GM12878 (cell line): Measurements from ENCODE around the gene CERKL. TPM values are rescaled to one million over a fixed set of nuclear protein-coding genes. Genes with fewer than 3 reads are reported as not detected.

Source experiments
- ATAC-seq: fragments of 200-7000 bp; cut with Tn5 transposase; 3 replicates; pipeline ENCODE4 v1.9.1; 2020; ENCODE audit warnings: mild to moderate bottlenecking, moderate library complexity
- BruUV-seq: library from RNA; stranded (reverse); fragments of 400-500 nt; replicated peaks from 2 replicates; lab custom pipeline; 2021; lab: Mats Ljungman, UMichigan
- CTCF ChIA-PET: fragments of 300-600 bp; sonication (Branson Sonifier 250); formaldehyde crosslinking; extraction: SDS; loops from one replicate; lab custom pipeline; 2021; ENCODE audit warnings: inconsistent platforms; lab: Yijun Ruan, JAX
- POLR2A ChIA-PET: fragments of 350-600 bp; formaldehyde crosslinking; extraction: SDS; loops from one replicate; lab custom pipeline; 2021; ENCODE audit warnings: inconsistent platforms; lab: Charles Lee
- RAD21 ChIA-PET: fragments of 300-600 bp; sonication (Branson Sonifier 250); formaldehyde crosslinking; loops from one replicate; lab custom pipeline; 2023; ENCODE audit warnings: antibody characterized with exemption; ENCODE audit not compliant: unreplicated experiment; lab: Charles Lee
- SMC1A ChIA-PET: fragments of 300-600 bp; sonication (Branson Sonifier 250); formaldehyde crosslinking; loops from one replicate; lab custom pipeline; 2023; ENCODE audit not compliant: unreplicated experiment, uncharacterized antibody; lab: Charles Lee
- DNase-seq: peaks from one replicate; pipeline ENCODE4 v3.0.0-alpha.2; 2011; ENCODE audit warnings: low read depth, low spot score
- FAIRE-seq: peaks from 3 replicates; lab custom pipeline; 2011; peaks lifted over from hg19 to GRCh38; lab: Jason Lieb, UNC
- H2AFZ ChIP-seq: 2 replicates; pipeline ENCODE4 v1.6.0; 2011; ENCODE audit warnings: low read depth, low read length, control low read depth; ENCODE audit not compliant: control insufficient read depth
- H3K27ac ChIP-seq: 2 replicates; pipeline ENCODE4 v1.5.1; 2011; ENCODE audit warnings: control low read depth; ENCODE audit not compliant: control insufficient read depth, insufficient read depth
- H3K27me3 ChIP-seq, 2 experiments: replicated peaks in 1 of 2; 2 replicates each; pipeline versions ENCODE4 v1.6.0 to v1.6.1; 2011; ENCODE audit warnings: low read length in 1 of 2; ENCODE audit not compliant: control insufficient read depth in 2 of 2, insufficient read depth in 2 of 2
- H3K36me3 ChIP-seq, 2 experiments: 2 replicates each; pipeline ENCODE4 v1.5.1; 2011; ENCODE audit warnings: low read length in 1 of 2; ENCODE audit not compliant: control insufficient read depth in 2 of 2, insufficient read depth in 2 of 2
- H3K4me1 ChIP-seq: 2 replicates; pipeline ENCODE4 v1.6.1; 2011; ENCODE audit warnings: mild to moderate bottlenecking, low read length, moderate library complexity, mixed read lengths; ENCODE audit not compliant: control insufficient read depth, insufficient read depth
- H3K4me2 ChIP-seq: 2 replicates; pipeline ENCODE4 v1.6.0; 2011; ENCODE audit warnings: control low read depth; ENCODE audit not compliant: control insufficient read depth, insufficient read depth
- H3K4me3 ChIP-seq: fragments of 200-600 bp; sonication (generic); 2 replicates; pipeline ENCODE4 v1.5.1; 2016
- H3K79me2 ChIP-seq: 2 replicates; pipeline ENCODE4 v1.6.0; 2011; ENCODE audit warnings: low read length; ENCODE audit not compliant: control insufficient read depth, insufficient read depth
- H3K9ac ChIP-seq: 2 replicates; pipeline ENCODE4 v1.8.0; 2011; ENCODE audit warnings: low read length, control low read depth, mixed read lengths; ENCODE audit not compliant: control insufficient read depth, insufficient read depth
- H3K9me3 ChIP-seq: replicated peaks from 3 replicates; pipeline ENCODE4 v1.5.1; 2011; ENCODE audit warnings: mild to moderate bottlenecking, low read length; ENCODE audit not compliant: control insufficient read depth, insufficient read depth
- H4K20me1 ChIP-seq: 2 replicates; pipeline ENCODE4 v1.6.0; 2011; ENCODE audit not compliant: control insufficient read depth, insufficient read depth
- ATF7 ChIP-seq: fragments of 450-650 bp; IDR thresholded peaks from 2 replicates; pipeline ENCODE4 v1.6.1; 2016; ENCODE audit warnings: low read depth, mild to moderate bottlenecking
- CHD4 ChIP-seq: fragments of 200-600 bp; sonication (generic); IDR thresholded peaks from 2 replicates; pipeline ENCODE4 v1.6.1; 2016; ENCODE audit warnings: mild to moderate bottlenecking
- ESRRA ChIP-seq: IDR thresholded peaks from 2 replicates; pipeline ENCODE4 v1.6.1; 2012; ENCODE audit warnings: mild to moderate bottlenecking, low read length, improper control_type of control experiment
- KAT2A ChIP-seq: conservative IDR thresholded peaks from 2 replicates; pipeline ENCODE4 v1.6.1; 2011; ENCODE audit warnings: low read depth, low read length; ENCODE audit not compliant: control insufficient read depth
- NBN ChIP-seq: fragments of 450-650 bp; IDR thresholded peaks from 2 replicates; pipeline ENCODE4 v1.6.1; 2016
- NFYA ChIP-seq: IDR thresholded peaks from 2 replicates; pipeline ENCODE4 v1.6.1; 2011; ENCODE audit warnings: low read depth, mild to moderate bottlenecking, low read length, improper control_type of control experiment, borderline replicate concordance
- NR2C2 ChIP-seq: IDR thresholded peaks from 2 replicates; pipeline ENCODE4 v1.6.1; 2011; ENCODE audit warnings: borderline replicate concordance, low read depth; ENCODE audit not compliant: control insufficient read depth, insufficient read length
- PAX5 ChIP-seq: IDR thresholded peaks from 2 replicates; pipeline ENCODE4 v1.6.1; 2011; ENCODE audit warnings: low read depth, low read length, borderline replicate concordance
- POU2F2 ChIP-seq: IDR thresholded peaks from 3 replicates; pipeline ENCODE4 v1.6.1; 2011; ENCODE audit warnings: low read depth, mild to moderate bottlenecking, low read length, borderline replicate concordance
- SPI1 ChIP-seq: IDR thresholded peaks from 2 replicates; pipeline ENCODE4 v1.6.1; 2011; ENCODE audit warnings: low read depth, mild to moderate bottlenecking, low read length, moderate library complexity, borderline replicate concordance; ENCODE audit not compliant: insufficient read depth
- SRF ChIP-seq, 2 experiments: IDR thresholded peaks; 2 replicates each; pipeline ENCODE4 v1.6.1; 2011; ENCODE audit warnings: low read depth in 2 of 2, low read length in 2 of 2, mild to moderate bottlenecking in 1 of 2, moderate library complexity in 1 of 2
- STAT1 ChIP-seq: fragments of 450-650 bp; conservative IDR thresholded peaks from 2 replicates; pipeline ENCODE4 v1.6.1; 2014; ENCODE audit warnings: antibody characterized with exemption, mild to moderate bottlenecking
- SUPT20H ChIP-seq: IDR thresholded peaks from 2 replicates; pipeline ENCODE4 v1.6.1; 2011; ENCODE audit warnings: low read depth, mild to moderate bottlenecking, low read length, moderate library complexity, borderline replicate concordance; ENCODE audit not compliant: control insufficient read depth
- ZNF207 ChIP-seq: fragments of 450-650 bp; IDR thresholded peaks from 2 replicates; pipeline ENCODE4 v1.6.1; 2014; ENCODE audit warnings: antibody characterized with exemption, mild to moderate bottlenecking, borderline replicate concordance
- WGBS: methylation state at CpG from one replicate; pipeline ENCODE4 v1.1.6; 2016; ENCODE audit warnings: low lambda C conversion rate; ENCODE audit not compliant: insufficient replicate concordance, insufficient coverage; ENCODE audit errors: missing lambda C conversion rate; 5-methylcytosine and 5-hydroxymethylcytosine counted together
- in situ Hi-C: fragments of 300-500 bp; cut with MboI; formaldehyde crosslinking; loops from 9 replicates; pipeline ENCODE4 v1.14.3; 2018; ENCODE audit warnings: mixed read lengths
- intact Hi-C: fragments of 100-400 bp; cut with micrococcal nuclease; formaldehyde crosslinking; loops from one replicate; pipeline ENCODE4 v1.14.2; 2022; ENCODE audit not compliant: unreplicated experiment
- polyA plus RNA-seq, 11 experiments: library from polyadenylated mRNA; depleted of rRNA in 4 of 11; unstranded in 6 of 11; stranded (reverse) in 5 of 11; fragments of >200 nt; fragmentation: Nextera tagmentation in 4 of 11; fragmentation: Illumina TruSeq in 1 of 11; extraction: Ambion mirVana in 4 of 11; extraction: Trizol in 1 of 11; gene quantifications; 1 replicate in 1 of 11; 2 replicates in 10 of 11; pipeline versions ENCODE4 v1.2.1 to v1.2.3, GENCODE V29; 2011 to 2016; ENCODE audit warnings: inconsistent platforms in 2 of 11, missing spikeins in 2 of 11, low read depth in 1 of 11
- total RNA-seq, 4 experiments: library from RNA; depleted of rRNA in 3 of 4; stranded (reverse); fragments of >200 nt in 3 of 4; fragmentation: Illumina TruSeq in 1 of 4; extraction: Trizol in 1 of 4; gene quantifications; 2 replicates each; pipeline versions ENCODE4 v1.2.1 to v1.2.3, GENCODE V29; 2013 to 2021
- TF ChIP-seq, protein P1 (sequence below): IDR thresholded peaks from 2 replicates; pipeline ENCODE4 v1.6.1; 2011; ENCODE audit warnings: borderline replicate concordance, low read depth, mild to moderate bottlenecking, moderate library complexity, mixed read lengths, low read length; ENCODE audit not compliant: insufficient read depth; ENCODE audit errors: extremely low read length
- TF ChIP-seq, protein P2 (sequence below): fragments of 450-650 bp; IDR thresholded peaks from 2 replicates; pipeline ENCODE4 v1.6.1; 2016; ENCODE audit warnings: mild to moderate bottlenecking
- TF ChIP-seq, protein P3 (sequence below): IDR thresholded peaks from 2 replicates; pipeline ENCODE4 v1.6.1; 2011; ENCODE audit warnings: borderline replicate concordance, low read depth, mild to moderate bottlenecking, moderate library complexity, low read length; ENCODE audit not compliant: insufficient read depth, poor library complexity, severe bottlenecking

The CERKL gene
- total and polyA plus RNA-seq, 10 of the 15 experiments (the other 5 are each of a cell fraction or from before 2014, with no cell fraction given): 0.05 to 23.0 (median 6.0) TPM; not detected in 2

DNA sequence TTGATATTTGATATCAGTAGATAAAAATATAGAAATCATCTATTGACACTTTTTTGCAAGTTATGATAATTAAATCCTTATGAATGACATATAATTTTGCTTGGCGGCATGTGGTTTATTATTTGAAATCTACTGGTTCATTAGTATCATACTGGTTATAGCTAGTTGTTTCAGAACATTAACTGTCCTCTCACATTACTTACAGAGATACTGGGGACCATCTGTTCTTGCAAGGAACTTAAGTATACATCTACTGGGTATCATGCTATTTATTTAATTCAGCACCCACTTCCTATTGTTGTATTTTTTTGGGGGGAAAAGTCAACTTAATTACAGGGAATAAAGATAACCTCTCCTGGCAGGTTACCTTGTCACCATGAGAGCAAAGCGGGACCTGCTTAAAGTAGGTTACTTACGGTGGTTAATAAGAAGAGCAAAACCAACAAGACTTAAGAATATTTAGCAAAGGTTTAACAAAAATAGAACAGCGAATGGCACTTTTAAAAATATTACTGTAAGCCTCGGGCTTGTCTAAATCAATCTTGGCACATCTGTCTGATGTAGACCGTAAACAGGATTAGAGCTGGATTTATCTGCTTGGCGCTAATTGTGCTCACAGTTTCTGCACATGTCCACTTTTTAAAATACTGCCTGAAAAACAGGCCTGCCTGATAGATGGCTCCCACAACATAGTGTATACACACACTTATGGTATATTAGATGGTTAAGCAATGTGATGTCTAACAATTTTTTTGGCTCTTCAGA lies 41.8 kb downstream of the CERKL start:
- H3K36me3 ChIP-seq: no peaks in the 10 kb centered on the region
- RAD21 ChIA-PET: no interaction called here
- SMC1A ChIA-PET: interaction anchor here (0.7 to 2.0 kb wide), 2 partner anchors 28 to 42 kb away, joined by 3 to 6 read pairs; no protein-coding TSS in a partner anchor
- no peaks in the 10 kb centered on the region for H3K4me1 ChIP-seq
- CTCF ChIA-PET: interaction anchor here (0.9 kb wide), 1 partner anchor 146 kb away, joined by 3 read pairs; no protein-coding TSS in a partner anchor
- no peaks in the 10 kb centered on the region for H4K20me1 ChIP-seq
- H3K79me2 ChIP-seq: no peaks in the 10 kb centered on the region
- no peak overlapping the region for H3K9ac ChIP-seq
- WGBS: 56% methylated on average over 7 of the region's 7 CpGs
- H3K4me3 ChIP-seq: no peak overlapping the region
- no peak overlapping the region for H2AFZ ChIP-seq
- no TSS peak for BruUV-seq
- FAIRE-seq: no peak
- DNase-seq: no peak
- POLR2A ChIA-PET: no interaction called here
- TF ChIP-seq POU2F2 (no peak), ZNF207 (no peak), STAT1 (no peak), NBN (no peak), SRF (IDR thresholded peaks at IDR 0.05; ENCODE audit: low read depth in 2 of 2, low read length in 2 of 2) (no peak), KAT2A (no peak), NFYA (no peak), SUPT20H (no peak), CHD4 (no peak), ESRRA (no peak), ATF7 (no peak), PAX5 (no peak), SPI1 (no peak), NR2C2 (no peak)
- TF ChIP-seq, protein P1, sequence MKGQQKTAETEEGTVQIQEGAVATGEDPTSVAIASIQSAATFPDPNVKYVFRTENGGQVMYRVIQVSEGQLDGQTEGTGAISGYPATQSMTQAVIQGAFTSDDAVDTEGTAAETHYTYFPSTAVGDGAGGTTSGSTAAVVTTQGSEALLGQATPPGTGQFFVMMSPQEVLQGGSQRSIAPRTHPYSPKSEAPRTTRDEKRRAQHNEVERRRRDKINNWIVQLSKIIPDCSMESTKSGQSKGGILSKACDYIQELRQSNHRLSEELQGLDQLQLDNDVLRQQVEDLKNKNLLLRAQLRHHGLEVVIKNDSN: no peak
- TF ChIP-seq, protein P2, sequence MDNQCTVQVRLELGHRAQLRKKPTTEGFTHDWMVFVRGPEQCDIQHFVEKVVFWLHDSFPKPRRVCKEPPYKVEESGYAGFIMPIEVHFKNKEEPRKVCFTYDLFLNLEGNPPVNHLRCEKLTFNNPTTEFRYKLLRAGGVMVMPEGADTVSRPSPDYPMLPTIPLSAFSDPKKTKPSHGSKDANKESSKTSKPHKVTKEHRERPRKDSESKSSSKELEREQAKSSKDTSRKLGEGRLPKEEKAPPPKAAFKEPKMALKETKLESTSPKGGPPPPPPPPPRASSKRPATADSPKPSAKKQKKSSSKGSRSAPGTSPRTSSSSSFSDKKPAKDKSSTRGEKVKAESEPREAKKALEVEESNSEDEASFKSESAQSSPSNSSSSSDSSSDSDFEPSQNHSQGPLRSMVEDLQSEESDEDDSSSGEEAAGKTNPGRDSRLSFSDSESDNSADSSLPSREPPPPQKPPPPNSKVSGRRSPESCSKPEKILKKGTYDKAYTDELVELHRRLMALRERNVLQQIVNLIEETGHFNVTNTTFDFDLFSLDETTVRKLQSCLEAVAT: no peak
- TF ChIP-seq, protein P3, sequence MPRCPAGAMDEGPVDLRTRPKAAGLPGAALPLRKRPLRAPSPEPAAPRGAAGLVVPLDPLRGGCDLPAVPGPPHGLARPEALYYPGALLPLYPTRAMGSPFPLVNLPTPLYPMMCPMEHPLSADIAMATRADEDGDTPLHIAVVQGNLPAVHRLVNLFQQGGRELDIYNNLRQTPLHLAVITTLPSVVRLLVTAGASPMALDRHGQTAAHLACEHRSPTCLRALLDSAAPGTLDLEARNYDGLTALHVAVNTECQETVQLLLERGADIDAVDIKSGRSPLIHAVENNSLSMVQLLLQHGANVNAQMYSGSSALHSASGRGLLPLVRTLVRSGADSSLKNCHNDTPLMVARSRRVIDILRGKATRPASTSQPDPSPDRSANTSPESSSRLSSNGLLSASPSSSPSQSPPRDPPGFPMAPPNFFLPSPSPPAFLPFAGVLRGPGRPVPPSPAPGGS: no peak
- H3K4me2 ChIP-seq: no peak overlapping the region
- in situ Hi-C loops (no loop called here), intact Hi-C loops (no loop called here)
- no peaks in the 10 kb centered on the region for H3K9me3 ChIP-seq
- no peak for ATAC-seq
- no peak overlapping the region for H3K27ac ChIP-seq
- peaks cover 0 to 5% of the 10 kb centered on the region in 2 experiments; a peak in 2 of 4 replicates for H3K27me3 ChIP-seq
